HG03103 (cell line): ENCODE measurements around the gene LGALS3BP.

ENCODE experiments used
- ATAC-seq: cut with Tn5 transposase; IDR thresholded peaks from one replicate; pipeline ENCODE4 v1.9.1; 2021; ENCODE audit warnings: low read depth; ENCODE audit not compliant: unreplicated experiment

The LGALS3BP gene

GRCh38 chr17:79017546-79018369 is 38.0 kb upstream of the LGALS3BP start:
- ATAC-seq, result no peak

DNA sequence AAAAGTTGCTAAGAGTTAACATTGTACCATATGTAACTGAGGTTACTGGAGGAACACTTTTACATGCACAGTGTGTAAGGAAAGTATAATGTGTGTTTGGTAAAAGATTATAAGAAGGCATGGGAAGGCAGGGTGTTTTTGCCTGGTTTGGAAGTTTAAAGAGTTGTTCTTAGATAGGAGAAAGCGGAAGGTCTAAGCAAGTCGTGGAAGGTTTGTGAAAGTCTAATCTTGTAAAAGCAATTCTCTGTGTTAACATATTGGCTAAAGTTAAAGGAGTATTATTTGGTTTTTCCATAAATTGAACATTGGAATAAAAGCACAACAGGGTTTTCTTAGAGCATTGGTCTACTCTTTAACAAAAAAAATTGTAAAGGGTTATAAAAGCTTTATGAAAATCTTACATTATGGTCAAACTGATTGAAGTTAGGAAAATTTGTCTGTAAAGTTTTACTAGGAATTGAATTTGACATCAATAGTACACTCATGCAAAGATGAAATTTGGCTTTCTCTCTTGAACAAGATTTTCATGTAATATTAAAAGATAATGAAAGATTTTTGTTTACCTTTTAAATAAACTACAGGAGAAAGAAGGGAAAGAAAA is 34.5 kb upstream of the LGALS3BP start:
- no peak for ATAC-seq

GRCh38 chr17:79012563-79013134 is 32.9 kb upstream of the LGALS3BP start:
- no peak for ATAC-seq

DNA sequence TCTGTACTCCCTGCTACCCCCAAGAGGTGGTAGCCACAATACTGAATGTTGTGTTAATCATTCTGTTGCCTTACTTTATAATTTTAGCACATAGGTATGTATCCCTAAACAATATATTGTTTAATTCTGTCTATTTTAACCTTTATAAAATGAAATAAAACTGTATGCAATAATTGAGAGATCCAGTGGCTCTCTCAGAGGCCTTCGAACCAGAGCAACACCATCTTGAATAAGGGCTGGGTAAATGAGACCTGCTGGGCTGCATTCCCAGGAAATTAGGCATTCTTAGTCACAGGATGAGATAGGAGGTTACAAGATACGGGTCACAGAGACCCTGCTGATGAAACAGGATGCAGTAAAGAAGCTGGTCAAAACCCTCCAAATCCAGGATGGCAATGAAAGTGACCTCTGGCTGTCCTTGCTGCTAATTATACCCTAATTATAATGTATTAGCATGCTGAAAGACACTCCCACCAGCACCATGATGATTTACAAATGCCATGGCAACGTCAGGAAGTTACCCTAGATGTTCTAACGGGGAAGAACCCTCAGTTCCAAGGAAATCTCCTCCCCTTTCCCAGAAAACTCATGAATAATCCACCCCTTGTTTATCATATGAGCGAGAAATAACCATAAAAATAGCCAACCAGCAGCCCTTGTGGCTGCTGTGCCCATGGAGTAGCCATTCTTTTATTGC is 31.9 kb upstream of the LGALS3BP start:
- ATAC-seq, result no peak

GRCh38 chr17:79010304-79010646 is 30.6 kb upstream of the LGALS3BP start:
- ATAC-seq, result no peak

GRCh38 chr17:79009397-79010303 is 29.9 kb upstream of the LGALS3BP start, which contains the start of gene CANT1:
CANT1 (minus strand) TSS chr17:79009764; CDS start chr17:78997622, 12,142 bp downstream.
- ATAC-seq, result peak; percentile 90

- no peak for ATAC-seq
These were observed 29.1 kb upstream of the LGALS3BP start for GRCh38 chr17:79008666-79009387.

GRCh38 chr17:79007504-79008381 is 28.0 kb upstream of the LGALS3BP start:
- ATAC-seq, result no peak

- no peak for ATAC-seq
These were observed 27.2 kb upstream of the LGALS3BP start for GRCh38 chr17:79006794-79007503.

- no peak for ATAC-seq
These were observed 26.3 kb upstream of the LGALS3BP start for GRCh38 chr17:79006046-79006445.

DNA sequence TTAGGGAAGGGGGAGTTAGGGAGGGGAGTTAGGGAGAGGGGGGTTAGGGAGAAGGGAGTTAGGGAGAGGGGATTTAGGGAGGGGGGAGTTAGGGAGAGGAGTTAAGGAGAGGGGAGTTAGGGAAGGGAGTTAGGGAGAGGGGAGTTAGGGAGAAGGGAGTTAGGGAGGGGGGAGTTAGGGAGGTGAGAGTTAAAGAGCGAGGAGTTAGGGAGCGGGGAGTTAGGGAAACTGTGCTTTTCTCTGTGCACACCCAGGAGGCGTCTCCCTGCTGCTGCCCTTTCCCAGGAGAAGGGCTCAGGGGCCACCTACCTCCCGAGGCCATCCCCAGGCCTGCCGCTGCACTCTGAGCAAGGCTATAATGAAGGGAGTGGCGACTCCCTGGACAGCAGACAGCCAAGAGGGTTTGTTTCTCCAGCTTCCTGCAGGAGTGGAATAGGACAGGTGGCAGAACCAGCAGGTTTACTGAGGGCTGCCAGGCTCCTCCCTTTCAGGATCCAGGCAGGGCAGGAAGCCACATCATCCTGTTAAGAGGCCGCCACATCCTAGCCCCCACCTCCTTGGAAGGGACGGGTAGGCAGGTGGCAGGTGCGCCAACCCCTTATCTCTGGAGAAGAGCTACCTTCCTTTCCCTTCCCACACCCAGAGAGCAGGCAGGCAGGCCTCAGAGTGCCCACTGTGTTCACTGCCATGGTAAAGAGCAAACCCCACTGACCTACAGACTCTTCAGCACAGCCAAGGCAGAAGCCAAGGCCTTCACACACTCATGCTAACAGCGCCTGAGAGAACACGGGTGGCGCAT is 25.5 kb upstream of the LGALS3BP start:
- no peak for ATAC-seq

- no peak for ATAC-seq
These were observed 24.1 kb upstream of the LGALS3BP start for GRCh38 chr17:79003661-79004411.

DNA sequence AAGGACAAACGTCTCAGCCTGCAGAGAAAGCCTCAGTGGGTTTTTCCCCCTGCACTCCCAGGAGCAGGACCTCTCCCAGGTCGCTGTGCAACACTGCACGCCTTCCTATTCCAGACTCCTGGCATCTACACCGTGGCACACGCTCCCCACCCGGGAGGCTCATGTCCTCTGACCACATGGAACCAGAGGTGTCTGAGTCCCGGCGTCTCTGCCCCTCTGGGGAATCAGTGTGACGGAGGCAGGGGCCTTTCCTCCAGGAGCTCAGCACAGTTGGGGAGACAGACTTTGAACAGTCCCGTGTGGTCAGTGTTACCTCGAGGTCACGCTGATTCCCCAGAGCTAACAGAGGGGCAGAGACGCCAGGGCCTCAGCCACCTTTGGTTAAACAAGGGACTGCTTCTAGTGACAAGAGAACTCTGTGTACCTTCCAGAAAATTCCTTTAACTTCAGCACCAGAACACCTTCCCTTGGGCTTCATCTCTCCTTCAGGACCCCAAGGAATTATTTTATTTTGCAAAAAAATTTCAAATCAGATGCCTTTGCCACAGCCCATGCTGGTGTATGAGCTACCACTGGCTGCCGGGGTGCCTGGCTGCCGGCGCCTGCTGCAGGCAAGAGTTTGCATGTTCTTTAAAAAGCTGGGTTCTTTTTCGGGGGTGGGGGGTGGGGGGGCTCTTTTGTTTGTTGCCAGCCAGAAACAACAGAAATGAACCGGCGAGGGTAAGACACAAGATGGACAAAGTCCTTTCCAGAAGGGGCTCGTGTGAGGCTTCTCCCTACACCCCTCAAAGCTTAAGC is 23.3 kb upstream of the LGALS3BP start:
- ATAC-seq, result no peak

DNA sequence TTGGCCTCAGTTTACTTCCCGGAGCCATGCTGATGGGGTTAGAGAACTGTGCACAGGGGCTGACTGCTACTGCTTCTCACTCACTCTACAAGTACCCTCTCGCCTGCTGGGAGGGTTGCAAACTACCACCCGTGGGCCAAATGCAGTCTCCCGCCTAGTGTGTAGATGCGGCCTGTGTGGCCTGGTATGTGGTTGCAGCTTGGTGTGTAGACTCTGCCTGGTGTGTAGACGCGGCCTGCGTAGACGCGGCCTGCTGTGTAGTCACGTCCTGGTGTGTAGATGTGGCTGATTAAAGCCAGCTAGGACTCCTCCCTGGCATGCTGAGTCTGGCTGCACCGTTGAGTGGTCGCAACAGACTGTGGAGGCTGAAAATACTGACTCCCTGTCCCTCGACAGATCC is 22.6 kb upstream of the LGALS3BP start:
- no peak for ATAC-seq

DNA sequence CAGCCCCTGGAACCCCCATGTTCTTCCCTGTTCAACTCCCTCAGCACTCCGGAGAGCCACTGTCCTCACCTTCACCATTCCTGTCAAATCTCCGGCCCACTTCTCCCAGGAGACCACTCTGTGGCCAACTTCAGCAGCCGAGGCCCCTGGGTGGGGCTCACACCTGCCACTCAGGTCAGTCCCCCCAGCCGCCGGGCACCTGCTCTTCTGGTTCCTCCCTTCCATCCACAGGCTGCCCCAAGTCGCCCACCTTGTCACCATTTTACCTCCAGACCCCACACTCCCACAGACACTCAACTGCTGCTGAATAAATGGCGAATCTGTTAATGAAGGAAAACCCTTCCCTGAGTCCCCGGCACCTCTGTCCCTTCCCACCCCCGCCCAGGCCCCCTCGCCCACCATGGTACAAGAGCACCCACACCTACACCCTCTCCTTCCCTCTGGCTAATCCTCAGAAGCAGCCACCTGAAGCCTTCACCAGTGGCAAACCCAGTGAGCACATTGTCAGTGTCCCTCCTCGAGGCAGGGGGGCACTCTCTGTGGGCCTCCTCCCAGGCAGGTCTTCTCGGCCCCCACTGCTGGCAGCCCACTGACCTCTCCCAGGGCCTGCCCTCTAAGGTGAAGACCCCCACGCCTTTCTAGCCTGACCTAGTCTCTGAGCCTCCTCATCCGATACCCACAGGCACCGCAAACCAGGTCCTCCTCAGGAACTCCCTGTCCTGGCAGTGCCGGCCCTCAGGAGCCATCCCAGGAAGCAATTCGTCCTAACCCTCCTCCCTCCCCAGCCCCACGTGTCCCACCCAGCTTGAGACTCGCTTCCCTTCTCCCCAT is 21.7 kb upstream of the LGALS3BP start:
- no peak for ATAC-seq
